ENCODE results near the gene RESP18.
A peak's percentile ranks its signal among the peaks of the same experiment; 100 is the strongest.
"Not testable (repeated sequence)": the region's sequence is repeated elsewhere in the genome, so short reads cannot be mapped to it uniquely, and the experiment has no call there.

The RESP18 gene

DNA sequence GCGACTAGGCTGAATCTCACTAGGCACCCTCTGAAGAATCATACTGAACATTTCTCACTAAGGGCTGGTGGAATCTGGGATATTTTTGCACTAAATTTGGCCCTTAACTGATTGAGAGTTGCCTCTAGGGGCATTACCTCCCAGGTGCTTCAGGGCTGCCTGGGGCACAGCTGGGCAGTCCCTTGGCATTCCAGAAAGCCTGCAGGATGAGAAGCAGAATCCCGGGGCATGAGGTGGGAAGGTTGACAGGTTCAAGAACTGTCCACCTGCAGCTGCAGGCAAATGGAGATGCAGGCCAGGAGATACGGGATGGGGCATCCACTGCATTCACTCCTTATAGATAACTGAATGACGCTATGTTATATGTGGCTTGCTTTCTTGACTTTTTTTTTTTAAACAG is 7.4 kb downstream of the RESP18 start:
- no peak for DNase-seq

DNA sequence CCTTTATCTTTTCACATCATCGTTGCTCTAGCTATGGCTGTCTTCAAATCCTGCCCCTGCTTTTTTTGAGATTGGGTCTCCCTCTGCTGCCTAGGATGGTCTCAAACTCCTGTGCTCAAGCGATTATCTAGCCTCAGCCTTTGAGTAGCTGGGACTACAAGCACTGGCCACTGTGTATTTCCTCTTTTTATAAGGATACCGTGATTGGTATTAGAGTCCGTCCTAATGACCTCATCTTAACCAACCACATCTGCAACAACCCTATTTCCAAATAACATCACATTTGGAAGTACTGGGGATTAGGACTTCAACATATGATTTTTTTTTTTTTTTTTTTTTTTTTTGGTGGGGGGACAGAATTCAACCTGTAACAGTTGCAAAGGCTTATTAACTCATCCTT is 9.1 kb downstream of the RESP18 start:
- no peak for DNase-seq

DNA sequence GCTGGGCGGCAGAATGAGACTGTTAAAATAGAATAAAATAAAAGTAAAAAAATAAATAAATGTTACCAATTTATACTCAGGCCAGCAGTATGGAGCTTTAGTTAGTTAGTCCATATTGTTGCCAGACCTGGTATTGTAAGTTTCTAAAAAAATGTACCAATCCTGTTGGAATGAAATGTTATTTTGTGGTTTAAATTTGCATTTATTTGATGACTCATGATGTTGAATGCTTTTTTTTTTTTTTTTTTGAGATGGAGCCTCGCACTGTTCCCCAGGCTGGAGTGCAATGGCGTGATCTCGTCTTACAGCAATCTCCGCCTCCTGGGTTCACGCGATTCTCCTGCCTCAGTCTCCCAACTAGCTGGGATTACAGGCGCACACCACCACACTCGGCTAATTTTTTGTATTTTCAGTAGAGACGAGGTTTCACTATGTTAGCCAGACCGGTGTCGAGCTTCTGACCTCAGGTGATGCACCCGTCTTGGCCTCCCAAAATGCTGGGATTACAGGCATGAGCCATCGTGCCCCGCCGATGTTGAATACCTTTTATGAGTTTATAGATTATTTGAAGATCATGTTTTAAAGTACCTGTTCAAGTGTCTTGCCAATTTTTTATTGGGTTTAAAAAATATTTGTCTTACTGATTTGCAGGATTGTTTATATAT is 17.6 kb downstream of the RESP18 start:
- no peak for DNase-seq

DNA sequence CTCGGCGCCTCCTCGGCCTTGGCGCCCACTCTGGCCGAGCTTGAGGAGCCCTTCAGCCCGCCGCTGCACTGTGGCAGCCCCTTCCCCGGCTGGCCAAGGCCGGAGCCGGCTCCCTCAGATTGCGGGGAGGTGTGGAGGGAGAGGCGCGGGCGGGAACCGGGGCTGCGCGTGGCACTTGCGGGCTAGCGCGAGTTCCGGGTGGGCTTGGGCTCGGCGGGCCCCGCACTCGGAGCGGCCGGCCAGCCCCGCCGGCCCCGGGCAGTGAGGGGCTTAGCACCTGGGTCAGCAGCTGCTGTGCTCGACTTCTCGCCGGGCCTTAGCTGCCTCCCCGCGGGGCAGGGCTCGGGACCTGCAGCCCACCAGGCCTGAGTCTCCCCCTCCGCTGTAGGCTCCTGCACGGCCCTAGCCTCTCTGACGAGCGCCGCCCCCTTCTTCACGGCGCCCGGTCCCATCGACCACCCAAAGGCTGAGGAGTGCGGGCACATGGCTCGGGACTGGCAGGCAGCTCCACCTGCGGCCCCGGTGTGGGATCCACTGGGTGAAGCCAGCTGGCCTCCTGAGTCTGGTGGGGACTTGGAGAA is 19.8 kb downstream of the RESP18 start:
- not testable (repeated sequence) for DNase-seq

DNA sequence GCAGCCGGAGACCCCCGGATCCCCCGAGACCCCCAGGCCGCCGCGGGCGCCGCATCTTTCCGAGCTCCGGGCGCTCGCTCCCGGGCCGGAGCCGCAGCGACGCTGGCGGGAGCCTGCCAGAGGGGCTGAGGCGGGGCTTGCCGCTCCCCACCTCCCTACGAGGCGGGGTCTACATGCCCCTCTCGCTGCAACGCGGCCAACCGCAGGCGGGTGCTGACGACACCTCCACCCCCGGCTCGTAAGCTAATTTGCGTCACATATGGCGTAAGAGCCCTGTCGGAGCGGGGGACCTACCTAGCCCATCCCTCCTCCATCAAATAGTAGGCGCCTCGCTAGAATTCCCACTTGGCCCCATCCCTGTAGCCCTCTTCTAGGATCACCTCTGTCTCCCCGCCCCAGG is 23.3 kb downstream of the RESP18 start, which contains the start of gene PTPRN:
Gene PTPRN, minus strand, starts transcription at position 124 of the 400 bp plus-strand sequence. Its CDS starts 69 bp downstream, at position 55.
- no peak for DNase-seq

DNA sequence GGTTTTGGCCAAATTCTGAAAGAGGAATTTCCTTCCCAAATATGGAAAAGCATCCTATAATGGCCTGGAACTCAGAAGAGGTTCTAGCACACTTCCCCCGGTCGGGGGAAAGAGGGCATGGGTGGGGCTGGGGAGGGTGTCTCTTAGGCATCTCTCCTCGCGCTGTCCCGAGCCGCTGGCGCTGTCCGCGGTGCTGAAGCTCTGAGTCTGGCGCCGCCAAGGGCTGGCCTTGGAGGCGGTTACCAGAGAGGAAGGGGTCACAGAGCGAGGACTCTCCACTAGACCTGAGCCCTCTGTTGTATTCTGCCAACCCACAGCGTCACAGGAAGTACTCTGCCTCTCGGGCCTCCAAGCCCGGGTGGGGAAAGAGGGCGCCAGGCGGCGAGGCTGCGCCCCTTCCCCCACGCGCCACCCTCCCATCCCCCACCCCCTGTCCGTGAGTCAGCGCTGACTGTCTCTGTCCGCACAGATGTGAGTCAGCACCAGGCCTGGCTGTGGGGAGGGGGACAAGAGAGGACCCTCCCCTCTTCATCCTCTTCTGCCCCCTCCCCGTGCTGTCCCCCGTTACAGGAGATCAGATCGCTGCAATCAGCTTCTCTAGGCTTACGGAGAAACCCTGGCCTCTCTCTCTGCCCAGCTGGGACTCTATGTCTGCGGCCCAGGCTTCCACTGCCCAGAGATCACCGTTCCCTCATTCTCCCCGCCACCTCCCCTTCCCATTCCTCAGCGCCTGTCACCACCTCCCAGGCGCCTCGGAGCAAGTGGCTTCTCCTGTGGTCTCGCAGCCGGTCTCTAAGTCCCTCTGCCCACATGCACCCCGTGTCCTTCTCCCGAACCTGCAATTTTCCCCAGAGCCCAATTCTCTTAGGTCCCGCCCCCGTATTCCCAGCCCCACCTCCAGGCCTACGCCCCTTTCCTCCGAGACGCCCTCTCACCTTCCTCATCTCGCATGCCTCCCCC is 24.1 kb downstream of the RESP18 start:
- DNase-seq: peak; percentile 41

DNA sequence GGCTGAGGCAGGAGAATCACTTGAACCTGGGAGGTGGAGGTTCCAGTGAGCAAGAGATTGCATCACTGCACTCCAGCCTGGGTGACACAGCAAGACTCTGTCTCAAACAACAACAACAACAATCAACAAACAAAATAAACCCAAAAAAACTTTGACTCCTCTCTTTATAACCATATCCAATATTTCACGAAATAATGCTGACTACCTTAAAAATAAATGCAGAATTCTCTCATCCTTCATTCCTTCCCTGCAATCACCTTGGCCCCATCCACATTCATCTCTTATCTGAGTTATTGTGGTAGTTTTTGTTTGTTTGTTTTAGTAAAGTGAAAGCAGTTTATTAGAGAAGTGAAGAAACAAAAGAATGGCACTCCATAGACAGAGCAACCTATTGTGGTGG is 26.5 kb downstream of the RESP18 start:
- DNase-seq: no peak

DNA sequence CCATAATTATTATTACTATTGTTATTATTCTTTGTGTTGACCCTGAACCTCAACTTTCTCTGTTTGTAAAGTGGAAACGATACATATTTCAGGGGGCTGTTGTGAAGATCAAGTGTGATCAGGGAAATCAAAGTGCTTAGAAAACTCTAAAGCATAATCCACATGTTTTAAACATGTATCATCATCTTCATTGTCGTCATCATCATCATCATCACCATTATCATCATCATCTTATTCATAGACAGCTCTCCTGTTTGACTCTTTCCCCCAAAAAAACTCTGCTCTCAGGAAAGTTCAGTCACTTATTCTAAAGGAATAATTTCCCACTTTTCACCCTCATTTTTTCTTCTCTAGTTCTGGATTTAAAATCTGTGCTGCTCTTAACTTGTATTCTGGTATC is 28.3 kb downstream of the RESP18 start:
- no peak for DNase-seq

DNA sequence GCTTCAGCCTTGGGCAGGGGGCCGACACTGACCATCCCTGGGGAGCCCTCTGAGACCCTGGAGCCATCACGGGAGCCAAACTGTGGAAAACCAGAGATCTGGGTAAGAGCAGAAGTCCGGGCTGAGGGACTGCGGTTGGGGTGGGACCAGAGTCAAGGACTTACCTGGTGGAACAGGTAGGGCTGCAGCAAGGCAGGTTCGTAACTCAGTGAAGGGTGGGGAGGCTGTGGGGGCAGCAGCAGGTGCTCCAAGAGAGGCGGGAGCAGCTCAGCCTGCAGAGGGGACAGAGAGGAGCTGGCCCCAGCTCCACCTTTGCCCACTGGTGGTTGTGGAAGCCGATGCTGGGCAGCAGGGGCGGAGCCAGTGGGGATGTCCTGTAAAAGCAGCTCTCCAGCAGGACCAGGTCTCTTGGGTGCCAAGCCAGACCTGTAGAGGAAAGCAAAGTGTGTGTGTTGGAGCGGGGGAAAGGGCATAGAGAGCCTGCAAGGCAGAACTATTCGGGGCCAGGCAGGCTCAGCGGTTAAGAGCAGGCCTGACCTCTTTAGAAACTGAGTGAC is 30.1 kb downstream of the RESP18 start:
- no peak for DNase-seq

DNA sequence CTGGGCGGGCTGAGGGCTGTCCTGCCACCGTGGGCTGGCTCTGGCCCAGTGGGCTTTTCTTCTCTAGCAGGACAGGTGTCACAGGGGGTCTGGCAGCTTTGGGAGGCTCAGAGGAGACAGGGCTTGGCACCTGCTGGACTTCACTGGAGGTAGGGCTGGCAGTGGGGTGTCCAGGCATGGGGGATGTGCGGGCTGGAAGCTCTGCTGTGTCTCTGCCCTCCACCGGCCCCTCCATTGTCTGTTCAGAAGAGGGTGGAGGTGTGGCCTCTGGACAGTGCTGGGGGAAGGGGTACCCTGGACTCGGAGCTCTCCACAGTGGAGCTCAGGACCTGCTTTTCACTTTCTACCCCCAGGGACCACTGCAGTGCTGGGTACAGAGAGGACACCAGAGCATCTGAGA is 32.5 kb downstream of the RESP18 start:
- DNase-seq: no peak

DNA sequence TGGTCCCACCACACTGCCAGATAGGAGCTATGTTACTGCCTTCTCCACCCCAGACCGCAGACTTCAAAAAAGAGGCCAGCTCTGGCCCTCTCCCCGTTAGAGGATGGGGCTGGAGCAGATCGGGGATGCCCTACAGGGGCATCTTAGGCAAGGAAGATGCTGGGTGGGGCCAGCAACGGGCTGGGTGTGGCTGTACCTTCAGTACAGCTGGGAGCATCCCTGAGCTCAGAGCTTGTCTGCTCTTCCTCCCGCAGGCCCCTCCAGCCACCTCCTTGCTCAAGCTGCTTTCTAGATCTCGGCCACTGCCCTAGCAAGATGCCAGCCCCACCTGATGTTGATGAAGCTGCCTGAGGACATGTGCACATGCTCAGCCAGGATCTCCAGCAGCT is 33.2 kb downstream of the RESP18 start:
- DNase-seq: no peak

DNA sequence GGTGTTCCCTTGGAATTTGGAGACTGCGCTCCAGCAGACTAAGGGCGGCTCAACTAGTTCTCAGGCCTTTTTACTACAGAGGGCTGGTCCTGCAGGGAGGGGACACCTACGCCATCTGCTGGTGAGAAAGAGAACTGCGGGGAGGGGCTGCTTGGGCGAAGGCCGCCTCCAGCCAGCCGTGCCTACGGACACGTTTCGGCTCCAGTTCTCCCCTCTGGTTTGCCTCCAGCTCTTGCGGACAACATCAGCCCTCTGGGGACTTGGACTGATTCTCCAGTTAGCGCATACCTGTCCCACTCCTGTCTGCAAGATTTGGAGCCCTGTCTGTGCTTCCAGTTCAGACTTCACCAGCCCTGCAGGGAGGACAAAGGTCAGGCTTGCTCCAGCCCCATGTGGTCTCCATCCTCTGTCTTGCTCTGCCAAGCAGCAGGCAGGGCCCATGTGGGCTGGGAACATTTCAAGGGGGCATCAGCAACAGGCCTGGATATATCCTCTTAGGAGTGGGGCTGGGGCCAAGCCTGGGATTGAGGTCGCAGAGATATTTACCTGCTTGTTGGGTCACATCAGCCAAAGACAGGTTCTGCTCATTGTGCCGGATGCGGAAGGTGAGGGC is 33.7 kb downstream of the RESP18 start:
- peak; percentile 75 for DNase-seq

DNA sequence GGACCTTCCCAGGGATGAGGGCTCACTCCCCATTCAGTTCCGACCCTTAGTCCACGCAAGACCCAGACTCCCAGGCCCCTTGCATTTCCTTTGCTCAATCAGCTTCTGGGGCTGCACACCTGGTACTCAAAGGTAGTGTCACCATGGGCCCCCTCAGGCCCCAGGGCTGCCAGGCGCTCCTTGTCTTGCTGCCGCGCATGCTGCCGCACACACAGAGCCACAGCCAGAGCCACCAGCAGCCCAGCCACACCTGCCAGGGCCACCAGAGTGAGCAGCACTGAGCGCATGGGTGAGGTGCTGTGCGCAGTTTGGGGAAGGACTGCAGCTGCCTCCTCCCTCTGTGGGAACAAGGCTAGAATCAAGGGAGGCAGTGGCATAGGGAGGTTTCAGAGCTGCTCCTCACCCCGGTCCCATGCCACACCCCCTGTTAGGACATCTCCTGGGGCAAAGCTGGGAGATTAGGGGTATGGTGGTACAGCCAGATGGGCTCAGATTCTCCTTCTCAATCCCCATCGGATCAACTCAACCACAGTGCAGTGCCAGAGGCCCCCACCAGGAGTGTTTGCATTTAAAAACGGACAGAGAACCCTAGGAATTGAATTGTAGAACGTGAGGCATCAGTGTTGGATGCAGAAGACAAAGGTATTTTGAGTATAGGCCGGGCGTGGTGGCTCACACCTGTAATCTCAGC is 34.6 kb downstream of the RESP18 start:
- no peak for DNase-seq

DNA sequence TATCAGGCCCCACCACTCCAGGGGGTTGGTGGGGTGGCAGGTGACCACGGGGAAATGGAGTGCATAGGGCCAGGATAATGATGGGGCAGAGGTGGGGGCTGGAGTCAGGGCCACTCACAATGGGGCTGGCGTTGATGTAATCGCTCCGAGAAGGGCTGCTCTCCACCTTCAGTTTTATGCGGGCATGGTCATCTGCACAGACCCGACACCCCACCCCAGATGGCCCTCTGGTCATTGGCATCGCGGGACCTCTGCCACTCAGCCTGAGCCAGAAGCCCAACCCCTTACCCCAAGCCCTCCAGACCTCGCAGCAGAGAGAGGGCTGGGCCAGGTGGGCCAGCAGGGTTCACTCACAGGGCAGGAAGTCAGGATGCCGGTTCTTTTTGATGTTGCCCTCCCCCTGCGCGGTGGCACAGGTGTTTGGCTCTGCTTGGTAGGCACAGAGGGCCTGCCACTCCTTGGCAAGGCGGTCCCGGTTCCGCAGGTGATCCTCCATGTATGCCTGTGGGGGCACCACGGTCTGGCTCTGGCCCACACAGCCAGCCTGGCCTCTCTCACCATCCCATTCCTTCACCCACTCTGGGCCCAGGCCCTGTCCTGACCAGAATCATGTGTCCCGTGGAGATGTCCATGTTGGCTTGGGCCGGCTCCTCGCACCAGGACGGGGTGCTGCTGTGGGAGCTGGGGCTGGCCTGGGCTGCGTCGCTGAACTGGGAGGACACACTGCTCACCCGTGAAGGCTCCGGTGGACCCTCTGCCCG is 35.7 kb downstream of the RESP18 start:
- no peak for DNase-seq

DNA sequence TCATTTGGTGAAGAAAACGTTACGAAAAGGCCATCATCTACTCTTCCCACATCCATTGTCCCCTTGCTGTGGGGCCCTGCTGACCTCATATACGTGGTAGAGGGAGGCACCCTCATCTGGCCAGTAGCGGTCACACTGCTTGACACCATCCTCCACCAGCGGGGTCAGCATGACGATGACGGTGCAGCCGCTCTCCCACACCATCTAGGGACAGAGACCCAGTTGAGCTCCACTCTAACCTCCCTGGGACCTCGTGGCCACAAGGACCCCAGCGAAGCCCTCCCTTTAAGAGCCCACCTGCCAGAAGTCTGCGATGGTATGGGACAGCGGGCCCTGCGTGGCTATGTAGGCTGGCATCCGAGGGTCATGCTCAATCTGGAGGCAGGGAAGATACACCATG is 36.4 kb downstream of the RESP18 start:
- DNase-seq: no peak

DNA sequence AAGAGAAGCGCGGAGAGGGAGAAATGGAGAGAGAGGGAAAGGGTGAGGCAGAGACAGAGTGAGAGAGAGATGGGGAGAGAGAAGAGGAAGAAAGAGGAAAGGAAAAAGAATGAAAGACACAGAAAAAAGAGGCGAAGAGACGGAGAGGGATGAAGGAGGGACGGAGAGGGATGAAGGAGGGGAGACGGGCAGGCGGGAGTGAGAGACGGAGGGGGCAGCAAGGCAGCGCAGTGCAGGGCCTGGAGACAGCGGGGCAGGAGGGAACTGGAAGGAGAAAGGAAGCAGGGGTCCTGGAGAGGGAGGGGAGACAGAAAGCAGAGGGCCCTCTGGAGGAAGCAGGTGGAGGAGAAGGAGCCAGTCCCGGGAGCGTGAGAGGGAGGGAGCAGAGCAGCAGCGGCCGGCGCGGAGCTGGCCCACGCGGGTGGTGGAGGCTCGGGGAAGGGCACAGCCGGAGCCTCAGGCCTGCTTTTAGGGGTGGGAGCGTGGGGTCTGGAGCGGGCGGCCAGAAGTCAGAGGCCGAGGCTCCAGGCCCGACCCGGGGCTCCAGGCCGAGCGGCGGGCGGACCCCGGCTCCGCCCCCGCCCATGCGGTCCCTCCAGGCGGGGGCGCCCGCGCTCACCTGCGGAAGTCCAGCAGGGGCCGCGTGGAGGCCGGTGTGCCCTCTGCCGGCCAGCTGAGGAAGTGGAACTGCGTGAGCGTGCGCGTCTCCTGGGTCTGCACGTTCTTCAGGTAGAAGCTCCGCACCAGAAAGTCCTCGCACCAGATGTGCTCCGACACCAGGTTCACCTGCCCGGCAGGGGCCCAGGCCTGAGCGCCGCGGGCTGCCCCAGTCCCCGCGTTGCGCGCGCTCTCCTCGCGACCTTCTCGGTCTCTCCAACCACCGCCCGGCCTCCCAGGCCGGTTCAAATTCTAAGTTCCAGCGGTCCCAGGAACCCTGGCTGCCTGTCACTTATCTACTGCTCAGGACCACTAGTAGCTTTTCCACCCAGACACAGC is 37.9 kb downstream of the RESP18 start:
- peak; percentile 85 for DNase-seq

DNA sequence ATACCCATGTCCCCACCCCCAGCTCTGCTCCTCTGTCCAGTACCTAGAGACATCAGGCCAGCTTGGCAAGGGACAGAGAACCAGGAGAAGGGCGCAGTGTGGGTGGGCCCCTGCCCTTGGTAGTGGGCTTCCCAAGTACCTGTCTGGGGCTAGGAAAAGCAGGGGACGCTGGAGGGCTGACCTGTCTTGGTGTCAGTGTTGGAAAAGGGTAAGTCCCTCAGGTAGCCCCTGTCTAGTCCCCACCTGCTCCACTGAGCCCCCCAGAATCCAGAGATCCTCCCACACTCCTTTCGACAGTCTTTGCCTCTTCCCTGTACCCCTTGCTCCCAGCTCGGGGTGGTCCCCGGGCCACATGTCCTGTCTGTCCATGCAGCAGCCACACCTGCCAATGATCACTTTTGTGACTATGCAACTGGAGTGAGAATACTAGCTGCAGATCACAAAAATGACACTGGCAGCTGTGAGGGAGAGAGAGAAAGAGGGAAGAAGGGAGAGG is 38.8 kb downstream of the RESP18 start:
- no peak for DNase-seq

DNA sequence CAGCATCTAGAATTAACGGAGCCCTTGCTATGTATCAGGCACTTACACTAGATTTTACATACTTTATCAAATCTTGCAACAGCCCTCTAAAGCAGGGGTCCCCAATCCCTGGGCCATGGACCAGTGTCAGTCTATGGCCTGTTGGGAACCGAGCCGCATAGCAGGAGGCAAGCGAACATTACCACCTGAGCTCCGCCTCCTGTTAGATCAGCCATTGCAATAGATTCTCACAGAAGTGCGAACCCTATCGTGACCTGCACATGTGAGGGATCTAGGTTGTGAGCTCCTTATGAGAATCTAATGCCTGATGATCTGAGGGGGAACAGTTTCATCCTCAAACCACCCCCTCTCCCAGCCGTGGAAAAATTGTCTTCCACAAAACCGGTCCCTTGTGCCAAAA is 39.9 kb downstream of the RESP18 start:
- no peak for DNase-seq

DNA sequence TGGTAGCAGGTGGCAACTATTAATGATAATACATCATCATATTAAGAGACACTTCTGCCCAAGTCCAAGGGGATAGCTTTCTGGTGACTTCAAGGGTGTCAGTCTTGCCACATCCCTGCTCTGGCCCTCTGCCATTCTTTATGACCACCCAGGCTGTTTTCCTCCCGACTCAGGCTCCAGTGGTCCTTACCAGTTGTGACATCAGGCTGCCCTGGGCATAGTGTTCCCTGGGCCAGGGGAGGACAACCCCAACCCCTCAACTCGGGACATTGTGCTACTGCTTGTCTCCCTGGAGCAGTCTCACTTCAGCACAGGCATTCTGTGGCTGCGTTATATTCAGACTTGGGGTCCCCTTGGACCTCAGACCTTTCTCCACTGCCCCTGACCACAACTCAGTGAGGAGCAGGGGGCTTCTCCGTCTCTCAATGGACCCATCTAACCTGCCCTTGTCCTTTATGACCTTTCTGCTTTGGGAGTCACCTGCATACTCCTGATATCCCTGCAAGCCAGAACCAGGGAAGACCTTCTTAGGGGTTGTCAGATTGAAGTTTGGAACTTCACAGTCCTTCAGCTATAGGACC is 40.5 kb downstream of the RESP18 start:
- no peak for DNase-seq

DNA sequence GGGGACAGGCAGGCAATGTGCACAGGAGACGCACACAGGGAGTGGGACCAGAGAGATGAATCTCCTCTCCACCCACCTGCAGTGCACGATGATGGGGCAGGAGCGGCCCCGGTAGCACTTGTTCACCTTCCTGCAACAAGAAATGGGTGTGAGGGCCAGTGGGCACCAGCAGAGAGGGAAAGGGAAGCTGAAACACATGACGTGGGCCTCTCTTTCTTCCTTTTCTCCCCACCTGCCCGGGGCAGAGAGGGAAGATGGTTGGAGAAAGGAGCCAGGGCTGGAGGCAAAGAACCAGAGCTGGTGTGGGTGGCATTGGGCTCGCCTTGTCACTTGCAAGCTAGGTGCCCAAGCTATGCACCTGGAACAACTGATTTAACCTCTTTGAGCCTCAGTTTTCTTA is 41.1 kb downstream of the RESP18 start:
- DNase-seq: no peak

Measured in activated CD4-positive, alpha-beta T cell treated with anti-CD3 and anti-CD28 coated beads for 1 hour (primary cell).